ENCODE data around the gene ADD3. TPM values are rescaled to one million over a fixed set of nuclear protein-coding genes. Genes with fewer than 3 reads are reported as not detected.

Gene ADD3
- total and polyA plus RNA-seq, 2 of the 13 experiments (the other 11 are each of a cell fraction or from before 2014, with no cell fraction given) = 44.7 to 57.5 TPM

DNA sequence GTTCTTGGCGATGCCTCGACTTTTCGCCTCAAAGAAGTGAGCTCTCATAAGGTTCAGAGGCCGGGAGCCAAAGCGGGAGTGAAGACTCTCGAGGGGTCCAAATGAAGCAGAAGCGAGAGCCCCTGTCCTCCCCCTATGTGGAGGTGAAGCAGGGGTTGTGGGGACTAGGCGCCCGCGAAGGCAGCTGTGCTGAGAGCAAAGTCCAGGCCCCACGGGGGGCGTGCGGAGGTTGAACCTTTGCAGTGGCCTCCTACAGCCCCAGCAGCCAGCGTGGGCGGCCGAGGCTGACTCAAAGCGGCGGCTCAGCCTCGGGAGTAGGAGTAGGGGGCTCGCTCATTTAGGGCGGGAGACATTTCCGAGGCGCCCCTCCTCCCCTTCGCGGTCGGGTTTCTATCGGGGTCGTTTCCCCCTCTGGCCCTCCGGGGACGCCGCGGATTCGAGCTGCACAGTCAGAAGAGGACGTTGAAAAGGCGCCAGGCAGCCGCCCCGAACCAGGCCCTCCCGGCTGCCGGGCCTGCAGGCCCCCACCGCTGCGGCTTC lies 553 bp upstream of the ADD3 start (continued):
- TF ChIP-seq ZIK1 (CRISPR knock-in tag; IDR thresholded peaks at IDR 0.05; ENCODE audit: borderline replicate concordance, low read depth) = no peak
- TF ChIP-seq ZNF501 (CRISPR knock-in tag; IDR thresholded peaks at IDR 0.05) = peak; percentile 40; the same call in 1 of the 2 replicates
- no peak for TF ChIP-seq MIXL1 (CRISPR knock-in tag; IDR thresholded peaks at IDR 0.05)
- no peak for TF ChIP-seq SRSF9 (IDR thresholded peaks at IDR 0.05; ENCODE audit: borderline replicate concordance, insufficient read depth, low read depth, low read length, poor library complexity, severe bottlenecking)
- TF ChIP-seq JDP2 (CRISPR knock-in tag; IDR thresholded peaks at IDR 0.05; ENCODE audit: borderline replicate concordance) = no peak
- TF ChIP-seq, protein P1, sequence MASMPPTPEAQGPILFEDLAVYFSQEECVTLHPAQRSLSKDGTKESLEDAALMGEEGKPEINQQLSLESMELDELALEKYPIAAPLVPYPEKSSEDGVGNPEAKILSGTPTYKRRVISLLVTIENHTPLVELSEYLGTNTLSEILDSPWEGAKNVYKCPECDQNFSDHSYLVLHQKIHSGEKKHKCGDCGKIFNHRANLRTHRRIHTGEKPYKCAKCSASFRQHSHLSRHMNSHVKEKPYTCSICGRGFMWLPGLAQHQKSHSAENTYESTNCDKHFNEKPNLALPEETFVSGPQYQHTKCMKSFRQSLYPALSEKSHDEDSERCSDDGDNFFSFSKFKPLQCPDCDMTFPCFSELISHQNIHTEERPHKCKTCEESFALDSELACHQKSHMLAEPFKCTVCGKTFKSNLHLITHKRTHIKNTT (CRISPR knock-in tag; IDR thresholded peaks at IDR 0.05) = no peak
- TF ChIP-seq KLF9 (CRISPR knock-in tag; IDR thresholded peaks at IDR 0.05; ENCODE audit: low read depth) = no peak
- no peak for TF ChIP-seq NFYB (CRISPR knock-in tag; IDR thresholded peaks at IDR 0.05)
- no peak; the same call in 1 of the 2 replicates for TF ChIP-seq ZNF558 (CRISPR knock-in tag; IDR thresholded peaks at IDR 0.05; ENCODE audit: borderline replicate concordance)
- no peak for TF ChIP-seq CREB3 (CRISPR knock-in tag; IDR thresholded peaks at IDR 0.05)
- TF ChIP-seq SKI (IDR thresholded peaks at IDR 0.05; ENCODE audit: partially characterized antibody) = no peak
- peak; percentile 44 for TF ChIP-seq PHF20 (CRISPR knock-in tag; IDR thresholded peaks at IDR 0.05)
- TF ChIP-seq NFE2 (CRISPR knock-in tag; IDR thresholded peaks at IDR 0.05) = no peak
- no peak; the same call in none of the 2 replicates for TF ChIP-seq KAT8 (CRISPR knock-in tag; IDR thresholded peaks at IDR 0.05)
- no peak for TF ChIP-seq CHCHD3 (CRISPR knock-in tag; IDR thresholded peaks at IDR 0.05)
- 0 out of 2 replicates have a peak, but pooled peaks have one; percentile 41 for TF ChIP-seq ZNF350 (CRISPR knock-in tag; IDR thresholded peaks at IDR 0.05; ENCODE audit: borderline replicate concordance, low read depth)
- TF ChIP-seq, protein P2, sequence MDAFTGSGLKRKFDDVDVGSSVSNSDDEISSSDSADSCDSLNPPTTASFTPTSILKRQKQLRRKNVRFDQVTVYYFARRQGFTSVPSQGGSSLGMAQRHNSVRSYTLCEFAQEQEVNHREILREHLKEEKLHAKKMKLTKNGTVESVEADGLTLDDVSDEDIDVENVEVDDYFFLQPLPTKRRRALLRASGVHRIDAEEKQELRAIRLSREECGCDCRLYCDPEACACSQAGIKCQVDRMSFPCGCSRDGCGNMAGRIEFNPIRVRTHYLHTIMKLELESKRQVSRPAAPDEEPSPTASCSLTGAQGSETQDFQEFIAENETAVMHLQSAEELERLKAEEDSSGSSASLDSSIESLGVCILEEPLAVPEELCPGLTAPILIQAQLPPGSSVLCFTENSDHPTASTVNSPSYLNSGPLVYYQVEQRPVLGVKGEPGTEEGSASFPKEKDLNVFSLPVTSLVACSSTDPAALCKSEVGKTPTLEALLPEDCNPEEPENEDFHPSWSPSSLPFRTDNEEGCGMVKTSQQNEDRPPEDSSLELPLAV (CRISPR knock-in tag; conservative IDR thresholded peaks at IDR 0.05; ENCODE audit: low read depth) = no peak
- 0 out of 2 replicates have a peak, but pooled peaks have one; percentile 34 for TF ChIP-seq ZNF557 (CRISPR knock-in tag; IDR thresholded peaks at IDR 0.05)
- TF ChIP-seq, protein P3, sequence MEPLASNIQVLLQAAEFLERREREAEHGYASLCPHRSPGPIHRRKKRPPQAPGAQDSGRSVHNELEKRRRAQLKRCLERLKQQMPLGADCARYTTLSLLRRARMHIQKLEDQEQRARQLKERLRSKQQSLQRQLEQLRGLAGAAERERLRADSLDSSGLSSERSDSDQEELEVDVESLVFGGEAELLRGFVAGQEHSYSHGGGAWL (CRISPR knock-in tag; IDR thresholded peaks at IDR 0.05) = no peak
- TF ChIP-seq ZFP1 (CRISPR knock-in tag; IDR thresholded peaks at IDR 0.05) = no peak
- peak; percentile 50; the same call in 1 of the 2 replicates for TF ChIP-seq DMAP1 (CRISPR knock-in tag; IDR thresholded peaks at IDR 0.05)
- TF ChIP-seq SMAD9 (CRISPR knock-in tag; IDR thresholded peaks at IDR 0.05) = no peak
- no peak for TF ChIP-seq ZSCAN22 (CRISPR knock-in tag; IDR thresholded peaks at IDR 0.05)
- no peak for TF ChIP-seq AGO1 (IDR thresholded peaks at IDR 0.05; ENCODE audit: low read depth, low read length, poor library complexity, severe bottlenecking)
- no peak for TF ChIP-seq ZSCAN31 (CRISPR knock-in tag; IDR thresholded peaks at IDR 0.05; ENCODE audit: low read depth)
- TF ChIP-seq ZNF710 (CRISPR knock-in tag; IDR thresholded peaks at IDR 0.05; ENCODE audit: borderline replicate concordance) = no peak

Measured in HepG2 (cell line).